K562 (cell line): ENCODE measurements around the gene GPX7.

Experiments
- CEBPB ChIP-seq: fragments of 450-650 bp; IDR thresholded peaks from 2 replicates; pipeline ENCODE4 v1.6.1; 2016; ENCODE audit warnings: missing genetic modification characterization, missing compliant biosample characterization
- CREM ChIP-seq: IDR thresholded peaks from 2 replicates; pipeline ENCODE4 v1.6.1; 2014; ENCODE audit warnings: antibody characterized with exemption, low read depth
- EZH2 ChIP-seq: IDR thresholded peaks from 2 replicates; pipeline ENCODE4 v1.6.1; 2012; ENCODE audit warnings: low read depth, mild to moderate bottlenecking, inconsistent platforms, low read length, borderline replicate concordance
- GABPA ChIP-seq: fragments of 200-800 bp; sonication (Bioruptor generic); conservative IDR thresholded peaks from 2 replicates; pipeline ENCODE4 v1.6.1; 2016; ENCODE audit warnings: low read depth, missing genetic modification characterization, missing compliant biosample characterization
- NCOR1 ChIP-seq: fragments of 450-650 bp; IDR thresholded peaks from 2 replicates; pipeline ENCODE4 v1.6.1; 2016; ENCODE audit warnings: mild to moderate bottlenecking, moderate library complexity
- NFIX ChIP-seq: fragments of 250-450 bp; sonication (Bioruptor Pico); IDR thresholded peaks from 2 replicates; pipeline ENCODE4 v1.4.0; 2020; ENCODE audit warnings: low read depth, mild to moderate bottlenecking, moderate library complexity
- POLR2A ChIP-seq: fragments of 450-650 bp; conservative IDR thresholded peaks from 2 replicates; pipeline ENCODE4 v1.6.1; 2016
- PRMT5 ChIP-seq: sonication (generic); formaldehyde crosslinking; IDR thresholded peaks from 2 replicates; pipeline ENCODE4 v1.5.0; 2020; ENCODE audit warnings: missing genetic modification reagents
- SMAD3 ChIP-seq: fragments of 450-650 bp; formaldehyde crosslinking; conservative IDR thresholded peaks from 2 replicates; pipeline ENCODE4 v1.4.0; 2020; ENCODE audit warnings: mild to moderate bottlenecking
- ZZZ3 ChIP-seq: fragments of 450-650 bp; IDR thresholded peaks from 2 replicates; pipeline ENCODE4 v1.6.1; 2016; ENCODE audit warnings: antibody characterized with exemption, mild to moderate bottlenecking, moderate library complexity
- TF ChIP-seq, protein P1 (sequence below): IDR thresholded peaks from 2 replicates; pipeline ENCODE4 v1.6.1; 2012; ENCODE audit warnings: low read depth, low read length, improper control_type of control experiment, borderline replicate concordance
- TF ChIP-seq, protein P2 (sequence below), 3 experiments: IDR thresholded peaks in 2 of 3; conservative IDR thresholded peaks in 1 of 3; 2 replicates each; pipeline ENCODE4 v1.5.1; 2011 to 2012; ENCODE audit warnings: low read length in 3 of 3, mild to moderate bottlenecking in 3 of 3, control low read depth in 2 of 3, improper control_type of control experiment in 1 of 3, inconsistent platforms in 1 of 3, low read depth in 1 of 3, mixed read lengths in 1 of 3, moderate library complexity in 1 of 3; ENCODE audit not compliant: insufficient read depth in 2 of 3

DNA sequence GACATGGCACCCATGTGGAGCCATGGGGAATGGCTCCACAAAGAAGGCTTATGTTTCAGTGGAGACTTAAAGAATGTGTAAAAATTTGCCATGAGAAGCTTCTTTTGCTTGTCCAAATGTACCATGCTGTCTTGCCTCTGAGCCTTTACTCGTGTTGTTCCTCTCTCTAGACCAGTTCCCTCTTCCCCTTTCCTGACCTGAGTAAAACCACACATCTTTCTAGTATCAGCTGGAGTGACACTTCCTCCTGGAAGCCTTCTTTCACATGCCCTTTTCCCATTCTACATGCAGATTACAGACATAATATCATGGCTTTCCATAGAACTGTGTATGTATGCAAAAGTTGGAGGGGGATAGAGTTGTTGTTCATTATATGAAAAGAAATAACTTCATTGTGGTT, 13.6 kb upstream of the GPX7 start:
- TF ChIP-seq, protein P1, sequence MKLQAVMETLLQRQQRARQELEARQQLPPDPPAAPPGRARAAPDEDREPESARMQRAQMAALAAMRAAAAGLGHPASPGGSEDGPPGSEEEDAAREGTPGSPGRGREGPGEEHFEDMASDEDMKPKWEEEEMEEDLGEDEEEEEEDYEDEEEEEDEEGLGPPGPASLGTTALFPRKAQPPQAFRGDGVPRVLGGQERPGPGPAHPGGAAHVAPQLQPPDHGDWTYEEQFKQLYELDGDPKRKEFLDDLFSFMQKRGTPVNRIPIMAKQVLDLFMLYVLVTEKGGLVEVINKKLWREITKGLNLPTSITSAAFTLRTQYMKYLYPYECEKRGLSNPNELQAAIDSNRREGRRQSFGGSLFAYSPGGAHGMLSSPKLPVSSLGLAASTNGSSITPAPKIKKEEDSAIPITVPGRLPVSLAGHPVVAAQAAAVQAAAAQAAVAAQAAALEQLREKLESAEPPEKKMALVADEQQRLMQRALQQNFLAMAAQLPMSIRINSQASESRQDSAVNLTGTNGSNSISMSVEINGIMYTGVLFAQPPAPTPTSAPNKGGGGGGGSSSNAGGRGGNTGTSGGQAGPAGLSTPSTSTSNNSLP = no peak
- TF ChIP-seq POLR2A (no peak), EZH2 (no peak), ZZZ3 (no peak), CREM (no peak), NCOR1 (no peak), PRMT5 (CRISPR knock-in tag) (no peak), CEBPB (tag) (no peak), NFIX (CRISPR knock-in tag) (no peak), SMAD3 (no peak), GABPA (tag) (no peak)
- TF ChIP-seq, protein P2, sequence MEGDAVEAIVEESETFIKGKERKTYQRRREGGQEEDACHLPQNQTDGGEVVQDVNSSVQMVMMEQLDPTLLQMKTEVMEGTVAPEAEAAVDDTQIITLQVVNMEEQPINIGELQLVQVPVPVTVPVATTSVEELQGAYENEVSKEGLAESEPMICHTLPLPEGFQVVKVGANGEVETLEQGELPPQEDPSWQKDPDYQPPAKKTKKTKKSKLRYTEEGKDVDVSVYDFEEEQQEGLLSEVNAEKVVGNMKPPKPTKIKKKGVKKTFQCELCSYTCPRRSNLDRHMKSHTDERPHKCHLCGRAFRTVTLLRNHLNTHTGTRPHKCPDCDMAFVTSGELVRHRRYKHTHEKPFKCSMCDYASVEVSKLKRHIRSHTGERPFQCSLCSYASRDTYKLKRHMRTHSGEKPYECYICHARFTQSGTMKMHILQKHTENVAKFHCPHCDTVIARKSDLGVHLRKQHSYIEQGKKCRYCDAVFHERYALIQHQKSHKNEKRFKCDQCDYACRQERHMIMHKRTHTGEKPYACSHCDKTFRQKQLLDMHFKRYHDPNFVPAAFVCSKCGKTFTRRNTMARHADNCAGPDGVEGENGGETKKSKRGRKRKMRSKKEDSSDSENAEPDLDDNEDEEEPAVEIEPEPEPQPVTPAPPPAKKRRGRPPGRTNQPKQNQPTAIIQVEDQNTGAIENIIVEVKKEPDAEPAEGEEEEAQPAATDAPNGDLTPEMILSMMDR (IDR thresholded peaks at IDR 0.05 in 2 of 3, conservative IDR thresholded peaks at IDR 0.05 in 1 of 3; ENCODE audit: insufficient read depth in 2 of 3, low read depth in 1 of 3, low read length in 3 of 3) = no peak
